Upper lobe of left lung (tissue), 6 donors: ENCODE measurements around the gene ZNF503. TPM values are rescaled to one million over a fixed set of nuclear protein-coding genes. Genes with fewer than 3 reads are reported as not detected.

Source experiments
- ATAC-seq, 2 donors: fragments of 200-7000 bp; cut with Tn5 transposase; one replicate each; pipeline ENCODE4 v1.9.1; 2022; ENCODE audit warnings: mild to moderate bottlenecking in 2 of 2, moderate library complexity in 2 of 2; ENCODE audit not compliant: low FRiP score in 2 of 2
- DNase-seq, 2 donors: peaks; one replicate each; pipeline ENCODE4 v3.0.0-alpha.2; 2019 to 2020
- H3K27ac ChIP-seq, 4 donors: fragments of 200-600 bp; sonication (generic); one replicate each; pipeline ENCODE4 v1.5.1; 2016 to 2019
- H3K27me3 ChIP-seq, 4 donors: fragments of 200-600 bp; sonication (generic); one replicate each; pipeline ENCODE4 v1.5.1; 2017 to 2019
- H3K36me3 ChIP-seq, 4 donors: fragments of 200-600 bp; sonication (generic); one replicate each; pipeline ENCODE4 v1.5.1; 2016 to 2019
- H3K4me1 ChIP-seq, 4 donors: fragments of 200-600 bp; sonication (generic); one replicate each; pipeline ENCODE4 v1.5.1; 2018 to 2019
- H3K4me3 ChIP-seq, 4 donors: fragments of 200-600 bp; sonication (generic); one replicate each; pipeline ENCODE4 v1.5.1; 2017 to 2019; ENCODE audit warnings: mild to moderate bottlenecking in 2 of 4, moderate library complexity in 1 of 4
- H3K9me3 ChIP-seq, 4 donors: fragments of 200-600 bp; sonication (generic); one replicate each; pipeline ENCODE4 v1.5.1; 2018 to 2019
- CTCF ChIP-seq, 6 experiments: fragments of 450-650 bp in 4 of 6; fragments of 200-600 bp in 2 of 6; sonication (generic) in 2 of 6; IDR thresholded peaks; one replicate each; pipeline ENCODE4 v1.5.1; 2016 to 2019; ENCODE audit warnings: antibody characterized with exemption in 6 of 6
- EP300 ChIP-seq, 4 donors: sonication (generic); formaldehyde crosslinking; IDR thresholded peaks; one replicate each; pipeline ENCODE4 v1.5.1; 2017; ENCODE audit warnings: antibody characterized with exemption in 4 of 4, control low read depth in 2 of 4
- POLR2A ChIP-seq, 4 donors: fragments of 450-650 bp; IDR thresholded peaks; one replicate each; pipeline ENCODE4 v1.5.1; 2016 to 2017; ENCODE audit warnings: antibody characterized with exemption in 4 of 4, mild to moderate bottlenecking in 2 of 4
- POLR2AphosphoS5 ChIP-seq, 2 donors: sonication (generic); formaldehyde crosslinking; IDR thresholded peaks; one replicate each; pipeline ENCODE4 v1.5.1; 2017; ENCODE audit warnings: antibody characterized with exemption in 2 of 2
- whole genome bisulfite sequencing, 2 donors: methylation state at CpG; one replicate each; pipeline ENCODE4 v1.1.5; 2017 to 2018; 5-methylcytosine and 5-hydroxymethylcytosine counted together
- total RNA-seq, 6 donors: library from RNA; depleted of rRNA in 4 of 6; stranded (reverse); fragments of >200 nt in 4 of 6; gene quantifications; one replicate each; pipeline versions ENCODE4 v1.1.0 to v1.2.1, GENCODE V29; 2016 to 2021
- donor health status: DM: no; HTN: no; CAD: no; lungs with moderate emphysema.
- donor health status: DM: no; HTN: yes; CAD: no; lungs with severe emphysema.

Gene ZNF503
- total RNA-seq, 6 donors from 2014 or later, result 15.0 to 44.6 (median 23.5) TPM

DNA sequence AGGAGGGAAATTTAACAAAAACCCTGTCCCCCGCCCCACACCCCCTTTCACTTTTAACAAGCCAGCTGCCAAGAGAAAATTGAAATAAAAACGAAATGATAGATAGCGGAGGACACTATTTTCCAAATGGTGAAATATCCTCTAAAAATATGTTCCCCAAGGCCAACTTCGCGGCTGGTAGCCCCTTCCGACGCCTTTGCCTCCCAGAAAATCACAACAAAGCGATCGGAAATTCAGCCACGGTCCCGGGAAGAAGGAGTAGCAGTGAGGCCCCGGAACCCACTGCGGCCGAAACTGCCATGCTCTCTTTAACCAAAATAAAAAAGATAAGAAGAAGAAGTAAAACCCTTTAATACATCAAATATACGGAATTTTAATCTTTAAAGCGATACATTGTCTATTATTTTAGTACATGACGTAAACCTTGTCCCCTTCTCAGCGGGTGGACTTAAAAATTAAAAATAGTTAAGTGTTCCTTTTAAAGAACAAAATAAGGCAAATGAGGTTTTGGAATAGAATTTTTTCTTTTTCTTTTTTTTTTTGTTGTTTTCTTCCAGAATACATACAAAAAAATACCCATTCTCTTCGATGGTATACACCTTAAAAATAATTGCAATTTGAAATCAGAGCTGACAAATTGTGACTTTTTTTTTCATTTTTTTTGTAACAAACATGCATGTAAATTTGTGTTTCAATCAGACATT lies 3.9 kb downstream of the ZNF503 start:
- H3K27ac ChIP-seq, result peak overlapping the region; percentile 98
- ATAC-seq (no peak), DNase-seq (no peak)
- TF ChIP-seq EP300 (IDR thresholded peaks at IDR 0.05) (no peak), POLR2AphosphoS5 (IDR thresholded peaks at IDR 0.05) (no peak), POLR2A (IDR thresholded peaks at IDR 0.05) (no peak), CTCF (IDR thresholded peaks at IDR 0.05) (no peak)
- no peaks in the 10 kb centered on the region for H3K9me3 ChIP-seq
- peak overlapping the region; percentile 74 to 86 (median 82) for H3K4me3 ChIP-seq
- peaks cover 0 to 14% (median 6%) of the 10 kb centered on the region in 4 donors for H3K36me3 ChIP-seq
- peaks cover 0 to 6% (median 3%) of the 10 kb centered on the region in 4 donors for H3K27me3 ChIP-seq
- WGBS, 2 donors, result 43 to 47% methylated on average over 19 of the region's 19 CpGs
- peaks cover 5 to 39% (median 16%) of the 10 kb centered on the region in 4 donors for H3K4me1 ChIP-seq

DNA sequence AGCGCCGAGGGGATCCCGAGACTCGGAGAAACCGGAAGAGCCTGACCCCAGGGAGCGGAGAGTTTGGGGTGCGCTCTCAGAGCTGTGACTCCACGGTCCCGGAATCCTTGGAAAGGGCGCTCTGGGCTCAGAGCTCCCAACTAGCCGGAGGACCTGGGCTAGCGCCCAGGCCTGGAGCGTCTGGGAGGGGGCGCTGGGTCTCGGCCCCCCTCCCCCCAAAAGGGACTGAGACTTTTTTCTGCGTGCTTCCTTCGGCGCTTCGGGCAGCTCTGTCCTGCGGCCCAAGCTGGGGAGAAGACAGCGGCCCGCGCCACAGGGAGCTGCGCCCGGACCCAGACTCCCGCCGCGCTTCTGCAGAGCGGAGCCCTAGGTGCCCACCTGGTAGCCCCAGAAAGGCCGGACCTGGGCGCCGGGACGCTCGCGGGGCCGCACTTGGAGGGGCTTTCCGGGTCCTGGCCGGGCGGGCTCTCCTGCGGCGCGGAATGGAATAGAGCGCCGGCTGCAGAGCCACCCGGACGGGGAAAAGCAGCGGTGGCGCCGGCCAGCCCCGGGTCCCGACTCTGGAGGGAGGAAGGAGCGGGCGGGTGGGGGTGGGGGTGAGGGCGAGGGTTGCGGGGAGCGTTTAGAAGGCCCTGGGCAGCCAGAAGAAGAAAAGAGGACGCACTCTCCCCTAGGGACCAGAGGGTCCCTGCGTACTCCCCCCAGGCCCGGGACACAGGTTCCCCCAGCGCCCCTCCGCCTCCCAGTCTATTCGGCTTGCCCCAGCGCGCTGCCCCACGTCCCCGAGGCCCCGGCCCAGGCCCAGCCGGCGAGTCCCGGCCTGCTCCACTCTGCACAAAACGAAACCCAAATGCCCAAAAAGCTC lies 4.7 kb downstream of the ZNF503 start:
- ATAC-seq (peak in 1 of 2 donors; percentile 2), DNase-seq (peak in 1 of 2 donors; percentile 90)
- peak overlapping the region; percentile 98 for H3K27ac ChIP-seq
- H3K36me3 ChIP-seq, result peaks cover 0 to 14% (median 6%) of the 10 kb centered on the region in 4 donors
- no peaks in the 10 kb centered on the region for H3K9me3 ChIP-seq
- H3K4me1 ChIP-seq, result peaks cover 5 to 36% (median 16%) of the 10 kb centered on the region in 4 donors
- peak overlapping the region; percentile 74 to 86 (median 82) for H3K4me3 ChIP-seq
- TF ChIP-seq POLR2A (IDR thresholded peaks at IDR 0.05), result peak in 1 of 4 donors; percentile 5
- TF ChIP-seq CTCF (IDR thresholded peaks at IDR 0.05), result no peak
- 15 to 40% methylated on average over 25 to 41 of the region's 71 CpGs for WGBS, 2 donors
- H3K27me3 ChIP-seq, result peaks cover 0 to 6% (median 3%) of the 10 kb centered on the region in 4 donors

- peaks cover 5 to 36% (median 16%) of the 10 kb centered on the region in 4 donors for H3K4me1 ChIP-seq
- peak overlapping the region; percentile 98 for H3K27ac ChIP-seq
- peak overlapping the region; percentile 74 to 86 (median 82) for H3K4me3 ChIP-seq
- TF ChIP-seq POLR2A (IDR thresholded peaks at IDR 0.05), result peak in 1 of 4 donors; percentile 12
- no peak for TF ChIP-seq EP300 (IDR thresholded peaks at IDR 0.05)
- no peak for TF ChIP-seq CTCF (IDR thresholded peaks at IDR 0.05)
- peaks cover 0 to 14% (median 6%) of the 10 kb centered on the region in 4 donors for H3K36me3 ChIP-seq
- 12 to 17% methylated on average over 8 to 35 of the region's 65 CpGs for WGBS, 2 donors
- peak in 1 of 2 donors; percentile 87 for DNase-seq
- peak; percentile 1 to 20 for ATAC-seq
- H3K9me3 ChIP-seq, result no peaks in the 10 kb centered on the region
- peaks cover 0 to 6% (median 3%) of the 10 kb centered on the region in 4 donors for H3K27me3 ChIP-seq
These were observed 5.5 kb downstream of the ZNF503 start for GRCh38 chr10:75395932-75396630.

GRCh38 chr10:75395066-75395931 lies 6.3 kb downstream of the ZNF503 start:
- Histone ChIP-seq H3K27me3 (peaks cover 0 to 6% (median 3%) of the 10 kb centered on the region in 4 donors), H3K9me3 (no peaks in the 10 kb centered on the region), H3K36me3 (peaks cover 0 to 14% (median 6%) of the 10 kb centered on the region in 4 donors), H3K27ac (peak overlapping the region; percentile 98), H3K4me3 (peak overlapping the region; percentile 74 to 86 (median 82)), H3K4me1 (peaks cover 5 to 36% (median 16%) of the 10 kb centered on the region in 4 donors)
- DNase-seq (peak; percentile 52 to 94), ATAC-seq (peak; percentile 34 to 68)
- TF ChIP-seq POLR2AphosphoS5 (IDR thresholded peaks at IDR 0.05), result peak in 1 of 2 donors; percentile 16
- TF ChIP-seq CTCF (IDR thresholded peaks at IDR 0.05), result peak; percentile 94 to 99 (median 95)
- no peak for TF ChIP-seq EP300 (IDR thresholded peaks at IDR 0.05)
- TF ChIP-seq POLR2A (IDR thresholded peaks at IDR 0.05), result peak in 1 of 4 donors; percentile 10
- WGBS, 2 donors, result 23 to 34% methylated on average over 15 to 43 of the region's 64 CpGs
